K562 (cell line): Measurements from ENCODE around the gene NLRP5. TPM values are rescaled to one million over a fixed set of nuclear protein-coding genes. Genes with fewer than 3 reads are reported as not detected.
A peak's percentile ranks its signal among the peaks of the same experiment; 100 is the strongest.

ENCODE experiments used
- ATAC-seq: fragments of 200-7000 bp; cut with Tn5 transposase; 3 replicates; pipeline ENCODE4 v1.9.1; 2020; ENCODE audit warnings: moderate library complexity
- BruUV-seq: library from RNA; stranded (reverse); fragments of 400-500 nt; replicated peaks from 2 replicates; lab custom pipeline; 2021; lab: Mats Ljungman, UMichigan
- CTCF ChIA-PET: fragments of 300-600 bp; formaldehyde crosslinking; extraction: SDS; loops from one replicate; lab custom pipeline; 2021; ENCODE audit warnings: low intra/inter-chr PET ratio; lab: Yijun Ruan, JAX
- POLR2A ChIA-PET: fragments of 300-600, 350-650 bp; sonication (Branson Sonifier 250); formaldehyde crosslinking; extraction: SDS; loops from one replicate; lab custom pipeline; 2021; ENCODE audit warnings: antibody characterized with exemption, inconsistent platforms; lab: Yijun Ruan, JAX
- DNase-seq, 4 experiments: peaks; one replicate each; pipeline versions ENCODE4 v3.0.0 to v3.0.0-alpha.2; 2011 to 2018; ENCODE audit warnings: low spot score in 3 of 4, mixed read lengths in 3 of 4; ENCODE audit errors: extremely low read depth in 1 of 4
- FAIRE-seq: peaks from 2 replicates; lab custom pipeline; 2011; peaks lifted over from hg19 to GRCh38; lab: Jason Lieb, UNC
- H2AFZ ChIP-seq: 2 replicates; pipeline ENCODE4 v1.6.0; 2011; ENCODE audit warnings: low read depth, low read length, control low read depth, inconsistent platforms
- H3K27ac ChIP-seq: fragments of 200-600 bp; 3 replicates; pipeline ENCODE4 v1.8.0; 2011; ENCODE audit warnings: low read depth, mild to moderate bottlenecking, control low read depth, inconsistent platforms, low read length, moderate library complexity, mixed read lengths; ENCODE audit errors: extremely low read depth
- H3K27me3 ChIP-seq, 2 experiments: fragments of 300-600 bp in 1 of 2; 2 replicates in 1 of 2; 3 replicates in 1 of 2; pipeline versions ENCODE4 v1.6.0 to v1.8.0; 2011; ENCODE audit warnings: inconsistent platforms in 2 of 2, low read length in 2 of 2, mild to moderate bottlenecking in 1 of 2, mixed read lengths in 1 of 2, moderate library complexity in 1 of 2; ENCODE audit not compliant: control insufficient read depth in 2 of 2, insufficient read depth in 2 of 2
- H3K36me3 ChIP-seq: fragments of 300-600 bp; 3 replicates; pipeline ENCODE4 v1.8.0; 2011; ENCODE audit warnings: mild to moderate bottlenecking, low read length, inconsistent platforms; ENCODE audit not compliant: control insufficient read depth, insufficient read depth
- H3K4me1 ChIP-seq, 2 experiments: fragments of 200-600 bp in 1 of 2; replicated peaks in 1 of 2; 2 replicates in 1 of 2; 3 replicates in 1 of 2; pipeline versions ENCODE4 v1.5.1 to v1.8.0; 2011; ENCODE audit warnings: inconsistent platforms in 2 of 2, low read length in 2 of 2, mild to moderate bottlenecking in 1 of 2, mixed read lengths in 1 of 2, moderate library complexity in 1 of 2; ENCODE audit not compliant: control insufficient read depth in 2 of 2, insufficient read depth in 2 of 2
- H3K4me2 ChIP-seq: 2 replicates; pipeline ENCODE4 v1.6.1; 2011; ENCODE audit warnings: low read length, control low read depth, inconsistent platforms, mixed read lengths; ENCODE audit not compliant: insufficient read depth
- H3K4me3 ChIP-seq: fragments of 200-600 bp; sonication (generic), shearing (Covaris generic); 2 replicates; pipeline ENCODE4 v1.5.1; 2016; ENCODE audit warnings: control low read depth, inconsistent platforms
- H3K79me2 ChIP-seq: fragments of 200-600 bp; 3 replicates; pipeline ENCODE4 v1.8.0; 2011; ENCODE audit warnings: low read length, inconsistent platforms; ENCODE audit not compliant: control insufficient read depth, insufficient read depth
- H3K9ac ChIP-seq, 2 experiments: 2 replicates each; pipeline versions ENCODE4 v1.6.0 to v1.6.1; 2011; ENCODE audit warnings: low read depth in 2 of 2, low read length in 2 of 2, control low read depth in 1 of 2, inconsistent platforms in 1 of 2, mild to moderate bottlenecking in 1 of 2, mixed read lengths in 1 of 2; ENCODE audit not compliant: insufficient read depth in 1 of 2
- H3K9me1 ChIP-seq: one replicate; pipeline ENCODE4 v1.6.0; 2011; ENCODE audit warnings: inconsistent platforms, mild to moderate bottlenecking, low read length, moderate library complexity; ENCODE audit not compliant: control insufficient read depth, insufficient read depth
- H3K9me3 ChIP-seq: replicated peaks from 2 replicates; pipeline ENCODE4 v1.5.1; 2011; ENCODE audit warnings: low read depth, low read length, inconsistent platforms; ENCODE audit not compliant: control insufficient read depth, insufficient read depth
- H4K20me1 ChIP-seq: replicated peaks from 2 replicates; pipeline ENCODE4 v1.6.1; 2011; ENCODE audit warnings: low read length, inconsistent platforms, mixed read lengths; ENCODE audit not compliant: control insufficient read depth, insufficient read depth
- CC2D1A ChIP-seq: fragments of 450-650 bp; IDR thresholded peaks from 2 replicates; pipeline ENCODE4 v1.6.1; 2017; ENCODE audit warnings: mild to moderate bottlenecking
- HDAC2 ChIP-seq: fragments of 450-650 bp; IDR thresholded peaks from 2 replicates; pipeline ENCODE4 v1.6.1; 2016; ENCODE audit warnings: mild to moderate bottlenecking
- HMG20B ChIP-seq: fragments of 250-450 bp; sonication (Bioruptor Pico); IDR thresholded peaks from 2 replicates; pipeline ENCODE4 v1.5.0; 2021; ENCODE audit warnings: mild to moderate bottlenecking
- KDM1A ChIP-seq, 2 experiments: fragments of 450-650 bp; IDR thresholded peaks; 2 replicates each; pipeline ENCODE4 v1.6.1; 2016; ENCODE audit warnings: mild to moderate bottlenecking in 2 of 2
- NR4A1 ChIP-seq, 2 experiments: fragments of 250-450 bp in 1 of 2; fragments of 450-650 bp in 1 of 2; sonication (Bioruptor Pico) in 1 of 2; IDR thresholded peaks; 2 replicates each; pipeline versions ENCODE4 v1.4.0 to v1.6.1; 2016 to 2020; ENCODE audit warnings: mild to moderate bottlenecking in 2 of 2, missing compliant biosample characterization in 1 of 2, missing genetic modification characterization in 1 of 2, moderate library complexity in 1 of 2
- PTBP1 ChIP-seq: fragments of 200-400 bp; formaldehyde crosslinking; IDR thresholded peaks from 2 replicates; pipeline ENCODE4 v1.6.1; 2017; ENCODE audit warnings: low read depth, low read length
- RBM25 ChIP-seq: fragments of 200-400 bp; formaldehyde crosslinking; IDR thresholded peaks from 2 replicates; pipeline ENCODE4 v1.6.1; 2018; ENCODE audit warnings: low read length, low read depth, moderate library complexity; ENCODE audit not compliant: severe bottlenecking
- SAFB2 ChIP-seq: fragments of 200-400 bp; formaldehyde crosslinking; IDR thresholded peaks from 2 replicates; pipeline ENCODE4 v1.6.1; 2018; ENCODE audit warnings: borderline replicate concordance, low read length, low read depth, moderate library complexity; ENCODE audit not compliant: severe bottlenecking
- SMAD4 ChIP-seq: fragments of 250-450 bp; sonication (Bioruptor Pico); conservative IDR thresholded peaks from 2 replicates; pipeline ENCODE4 v1.8.0; 2021; ENCODE audit warnings: inconsistent platforms, mild to moderate bottlenecking, moderate library complexity
- SMARCA5 ChIP-seq: fragments of 450-650 bp; IDR thresholded peaks from 2 replicates; pipeline ENCODE4 v1.6.1; 2016
- TRIM24 ChIP-seq, 2 experiments: fragments of 450-650 bp; IDR thresholded peaks; 2 replicates each; pipeline ENCODE4 v1.6.1; 2016
- ZFP36 ChIP-seq: fragments of 150-350 bp; IDR thresholded peaks from 2 replicates; pipeline ENCODE4 v1.6.1; 2018; ENCODE audit warnings: low read length, low read depth; ENCODE audit not compliant: partially characterized antibody
- ZNF143 ChIP-seq: sonication (generic); formaldehyde crosslinking; IDR thresholded peaks from 2 replicates; pipeline ENCODE4 v1.9.0; 2022; ENCODE audit warnings: mild to moderate bottlenecking, missing genetic modification reagents
- ZNF197 ChIP-seq: fragments of 200-800 bp; sonication (Bioruptor generic); IDR thresholded peaks from 2 replicates; pipeline ENCODE4 v1.6.1; 2016; ENCODE audit warnings: low read depth, missing genetic modification characterization, missing compliant biosample characterization
- WGBS: fragments of 100-300 bp; shearing (Covaris generic); methylation state at CpG from one replicate; pipeline ENCODE4 v1.1.6; 2016; ENCODE audit warnings: low coverage, mixed read lengths; ENCODE audit not compliant: insufficient coverage; ENCODE audit errors: missing lambda C conversion rate; 5-methylcytosine and 5-hydroxymethylcytosine counted together
- in situ Hi-C: fragments of 300-500 bp; cut with MboI; formaldehyde crosslinking; loops from 4 replicates; pipeline ENCODE4 v1.15.0; 2018; ENCODE audit warnings: inconsistent platforms, mixed read lengths
- intact Hi-C: fragments of 100-400 bp; cut with micrococcal nuclease; formaldehyde crosslinking; loops from 2 replicates; pipeline ENCODE4 v1.14.2; 2022
- polyA plus RNA-seq, 8 experiments: library from polyadenylated mRNA; depleted of rRNA in 4 of 8; stranded (reverse) in 5 of 8; unstranded in 3 of 8; fragments of >200 nt; fragmentation: Nextera tagmentation in 2 of 8; fragmentation: Illumina TruSeq in 1 of 8; extraction: Ambion mirVana in 2 of 8; extraction: Trizol in 1 of 8; gene quantifications; 2 replicates each; pipeline versions ENCODE4 v1.2.1 to v1.2.3, GENCODE V29; 2011 to 2014; ENCODE audit warnings: inconsistent platforms in 1 of 8, missing spikeins in 1 of 8
- total RNA-seq, 7 experiments: library from RNA; depleted of rRNA in 6 of 7; stranded (reverse); fragments of >200 nt in 6 of 7; fragmentation: Illumina TruSeq in 2 of 7; extraction: Trizol in 2 of 7; gene quantifications; 2 replicates each; pipeline versions ENCODE4 v1.2.1 to v1.2.3, GENCODE V29; 2011 to 2021; ENCODE audit warnings: low replicate concordance in 1 of 7
- TF ChIP-seq, protein P1 (sequence below): fragments of 250-450 bp; sonication (Bioruptor Pico); IDR thresholded peaks from 2 replicates; pipeline ENCODE4 v1.8.0; 2022; ENCODE audit warnings: inconsistent platforms, mild to moderate bottlenecking, moderate library complexity, borderline replicate concordance
- TF ChIP-seq, protein P2 (sequence below): fragments of 450-650 bp; IDR thresholded peaks from 2 replicates; pipeline ENCODE4 v1.6.1; 2016; ENCODE audit warnings: low read depth, mild to moderate bottlenecking, moderate library complexity

NLRP5 gene
- total and polyA plus RNA-seq, 9 of the 15 experiments (the other 6 are each of a cell fraction or from before 2014, with no cell fraction given): 0.04 to 0.07 TPM; not detected in 7

DNA sequence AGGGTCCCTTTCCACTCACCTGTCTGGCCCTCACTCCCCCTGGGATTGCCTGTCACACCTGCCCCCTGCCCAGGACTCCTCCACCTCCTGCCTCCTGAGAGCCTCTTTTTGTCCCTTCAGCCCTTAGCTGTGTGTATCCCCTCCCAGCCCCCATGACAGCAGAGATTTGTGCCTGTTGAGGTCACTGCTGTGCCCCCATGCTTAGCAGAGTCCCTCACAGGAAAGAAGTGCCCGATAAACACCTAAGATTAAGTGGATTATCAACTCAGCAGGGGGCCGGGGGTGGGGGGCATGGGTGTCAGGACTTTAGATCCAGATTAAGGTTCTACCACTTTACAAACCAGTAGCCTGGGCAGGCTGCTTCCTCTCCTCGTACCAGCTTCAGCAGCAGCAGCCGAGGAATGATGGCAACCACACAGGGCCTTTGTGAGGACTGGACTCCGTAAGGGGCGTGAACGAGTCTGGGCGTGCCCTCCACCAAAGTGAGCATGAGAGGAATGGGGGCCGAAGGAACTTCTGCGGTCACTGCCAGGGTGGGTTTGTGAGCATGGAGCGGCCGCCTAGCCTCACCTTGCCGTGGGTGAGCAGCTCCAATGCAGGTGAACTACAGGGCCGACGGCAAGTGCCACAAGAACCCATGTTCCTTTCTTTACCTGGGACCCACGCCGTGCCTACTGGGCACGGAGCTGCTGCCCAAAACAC is 98.4 kb downstream of the NLRP5 start (continued):
- TF ChIP-seq, protein P1, sequence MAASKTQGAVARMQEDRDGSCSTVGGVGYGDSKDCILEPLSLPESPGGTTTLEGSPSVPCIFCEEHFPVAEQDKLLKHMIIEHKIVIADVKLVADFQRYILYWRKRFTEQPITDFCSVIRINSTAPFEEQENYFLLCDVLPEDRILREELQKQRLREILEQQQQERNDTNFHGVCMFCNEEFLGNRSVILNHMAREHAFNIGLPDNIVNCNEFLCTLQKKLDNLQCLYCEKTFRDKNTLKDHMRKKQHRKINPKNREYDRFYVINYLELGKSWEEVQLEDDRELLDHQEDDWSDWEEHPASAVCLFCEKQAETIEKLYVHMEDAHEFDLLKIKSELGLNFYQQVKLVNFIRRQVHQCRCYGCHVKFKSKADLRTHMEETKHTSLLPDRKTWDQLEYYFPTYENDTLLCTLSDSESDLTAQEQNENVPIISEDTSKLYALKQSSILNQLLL: no peak
- TF ChIP-seq CC2D1A: no peak
- no peak for TF ChIP-seq SAFB2
- TF ChIP-seq ZNF197 (CRISPR knock-in tag): no peak
- no peak for TF ChIP-seq ZNF143
- TF ChIP-seq HMG20B (CRISPR knock-in tag): no peak
- TF ChIP-seq, all 486 proteins: peak for 2

DNA sequence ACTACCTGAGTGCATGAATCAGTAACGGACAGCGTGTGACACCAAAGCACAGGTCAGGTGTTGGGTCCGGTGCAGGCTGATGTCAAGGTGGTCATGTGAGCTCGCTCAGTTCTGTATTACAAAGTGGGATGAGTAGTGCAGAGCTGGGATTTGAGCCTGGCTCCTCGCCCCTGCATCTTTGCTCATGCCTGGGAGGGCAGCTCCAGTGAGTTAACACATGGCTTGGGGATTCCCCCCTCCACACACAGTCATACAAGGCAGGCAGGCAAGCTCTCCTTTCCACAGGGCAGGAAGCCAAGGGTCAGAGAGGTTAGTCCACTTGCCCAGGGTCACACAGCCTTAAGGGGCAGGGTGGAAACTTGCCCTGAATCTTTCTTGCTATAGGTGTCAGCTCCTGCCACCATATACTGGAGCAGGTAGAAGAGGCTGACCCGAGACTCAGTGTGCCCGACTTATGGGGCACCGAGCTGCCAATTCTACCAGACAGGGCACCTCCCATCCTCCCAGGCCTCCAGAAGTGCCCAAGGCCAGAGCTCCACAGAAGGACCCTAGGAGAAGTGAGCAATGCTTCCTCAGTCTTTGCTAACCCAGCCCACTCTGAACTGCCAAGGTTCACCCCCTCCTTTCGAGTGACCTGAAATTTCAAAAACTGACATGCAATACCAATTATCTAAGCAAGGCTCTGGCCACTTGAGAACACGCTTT is 99.1 kb downstream of the NLRP5 start:
- FAIRE-seq: no peak
- Histone ChIP-seq H3K9me3 (no peaks in the 10 kb centered on the region), H3K36me3 (peaks cover 29% of the 10 kb centered on the region; the same call in 2 of the 3 replicates), H3K9ac (no peak overlapping the region), H4K20me1 (peaks cover 11% of the 10 kb centered on the region), H3K27ac (no peak overlapping the region), H3K4me2 (no peak overlapping the region), H3K79me2 (peaks cover 13% of the 10 kb centered on the region), H3K4me1 (peaks cover 8 to 24% of the 10 kb centered on the region in 2 experiments; a peak in 4 of 5 replicates), H3K9me1 (peaks cover 3% of the 10 kb centered on the region), H3K27me3 (no peaks in the 10 kb centered on the region), H3K4me3 (no peak overlapping the region), H2AFZ (no peak overlapping the region)
- in situ Hi-C loops (no loop called here), intact Hi-C loops (no loop called here)
- ChIA-PET CTCF (interaction anchor here (0.5 kb wide), 1 partner anchor 1124 kb away, joined by 3 read pairs; no protein-coding TSS in a partner anchor), POLR2A (interaction anchor here (0.9 to 1.5 kb wide), 5 partner anchors 9 to 248 kb away, joined by 4 to 6 read pairs (median 4); no protein-coding TSS in a partner anchor)
- peak; percentile 6; the same call in 2 of the 3 replicates for ATAC-seq
- WGBS: 83% methylated on average over 10 of the region's 10 CpGs
- no TSS peak for BruUV-seq
- no peak for DNase-seq
- TF ChIP-seq RBM25 (peak; percentile 89), HDAC2 (0 out of 2 replicates have a peak, but pooled peaks have one; percentile 24), ZFP36 (peak; percentile 86), TRIM24 (IDR thresholded peaks at IDR 0.05) (no peak), SMARCA5 (peak; percentile 49; the same call in 1 of the 2 replicates), SMAD4 (CRISPR knock-in tag) (no peak), NR4A1 (CRISPR knock-in tag; IDR thresholded peaks at IDR 0.05) (no peak), NR4A1 (tag; IDR thresholded peaks at IDR 0.05) (no peak), PTBP1 (0 out of 2 replicates have a peak, but pooled peaks have one; percentile 41), KDM1A (IDR thresholded peaks at IDR 0.05) (peak; percentile 24 to 72; a peak in 3 of 4 replicates)
- TF ChIP-seq, protein P2, sequence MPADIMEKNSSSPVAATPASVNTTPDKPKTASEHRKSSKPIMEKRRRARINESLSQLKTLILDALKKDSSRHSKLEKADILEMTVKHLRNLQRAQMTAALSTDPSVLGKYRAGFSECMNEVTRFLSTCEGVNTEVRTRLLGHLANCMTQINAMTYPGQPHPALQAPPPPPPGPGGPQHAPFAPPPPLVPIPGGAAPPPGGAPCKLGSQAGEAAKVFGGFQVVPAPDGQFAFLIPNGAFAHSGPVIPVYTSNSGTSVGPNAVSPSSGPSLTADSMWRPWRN: no peak
